GM12872 (cell line): ENCODE measurements around the gene ZFHX2.

Source experiments
- TF ChIP-seq, protein P1 (sequence below): IDR thresholded peaks from 3 replicates; pipeline ENCODE4 v1.5.1; 2011; ENCODE audit warnings: low read depth, mild to moderate bottlenecking, low read length, moderate library complexity; ENCODE audit not compliant: insufficient read depth

ZFHX2 gene

GRCh38 chr14:23520899-23521533 is 30.5 kb downstream of the ZFHX2 start:
- TF ChIP-seq, protein P1, sequence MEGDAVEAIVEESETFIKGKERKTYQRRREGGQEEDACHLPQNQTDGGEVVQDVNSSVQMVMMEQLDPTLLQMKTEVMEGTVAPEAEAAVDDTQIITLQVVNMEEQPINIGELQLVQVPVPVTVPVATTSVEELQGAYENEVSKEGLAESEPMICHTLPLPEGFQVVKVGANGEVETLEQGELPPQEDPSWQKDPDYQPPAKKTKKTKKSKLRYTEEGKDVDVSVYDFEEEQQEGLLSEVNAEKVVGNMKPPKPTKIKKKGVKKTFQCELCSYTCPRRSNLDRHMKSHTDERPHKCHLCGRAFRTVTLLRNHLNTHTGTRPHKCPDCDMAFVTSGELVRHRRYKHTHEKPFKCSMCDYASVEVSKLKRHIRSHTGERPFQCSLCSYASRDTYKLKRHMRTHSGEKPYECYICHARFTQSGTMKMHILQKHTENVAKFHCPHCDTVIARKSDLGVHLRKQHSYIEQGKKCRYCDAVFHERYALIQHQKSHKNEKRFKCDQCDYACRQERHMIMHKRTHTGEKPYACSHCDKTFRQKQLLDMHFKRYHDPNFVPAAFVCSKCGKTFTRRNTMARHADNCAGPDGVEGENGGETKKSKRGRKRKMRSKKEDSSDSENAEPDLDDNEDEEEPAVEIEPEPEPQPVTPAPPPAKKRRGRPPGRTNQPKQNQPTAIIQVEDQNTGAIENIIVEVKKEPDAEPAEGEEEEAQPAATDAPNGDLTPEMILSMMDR, result no peak

DNA sequence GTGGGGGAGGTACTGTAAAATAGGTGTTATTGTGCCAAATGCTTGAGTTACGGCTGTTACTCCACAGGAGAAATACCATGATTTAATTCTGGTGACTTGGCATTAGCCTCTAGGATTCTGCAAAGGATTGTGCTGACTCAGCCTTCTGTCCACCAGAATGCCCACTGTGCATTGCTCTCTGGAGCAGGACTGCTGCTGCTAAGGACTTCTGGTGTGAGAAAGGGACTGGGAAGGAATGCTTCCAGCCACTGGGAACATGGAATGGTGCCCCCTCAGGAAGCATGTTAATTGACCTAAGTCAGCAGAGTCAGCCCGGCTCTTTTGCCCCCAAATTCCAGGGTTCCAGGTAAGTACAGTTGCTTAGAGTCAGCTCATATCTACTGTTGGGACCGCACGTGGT is 32.9 kb downstream of the ZFHX2 start:
- TF ChIP-seq, protein P1, result no peak

DNA sequence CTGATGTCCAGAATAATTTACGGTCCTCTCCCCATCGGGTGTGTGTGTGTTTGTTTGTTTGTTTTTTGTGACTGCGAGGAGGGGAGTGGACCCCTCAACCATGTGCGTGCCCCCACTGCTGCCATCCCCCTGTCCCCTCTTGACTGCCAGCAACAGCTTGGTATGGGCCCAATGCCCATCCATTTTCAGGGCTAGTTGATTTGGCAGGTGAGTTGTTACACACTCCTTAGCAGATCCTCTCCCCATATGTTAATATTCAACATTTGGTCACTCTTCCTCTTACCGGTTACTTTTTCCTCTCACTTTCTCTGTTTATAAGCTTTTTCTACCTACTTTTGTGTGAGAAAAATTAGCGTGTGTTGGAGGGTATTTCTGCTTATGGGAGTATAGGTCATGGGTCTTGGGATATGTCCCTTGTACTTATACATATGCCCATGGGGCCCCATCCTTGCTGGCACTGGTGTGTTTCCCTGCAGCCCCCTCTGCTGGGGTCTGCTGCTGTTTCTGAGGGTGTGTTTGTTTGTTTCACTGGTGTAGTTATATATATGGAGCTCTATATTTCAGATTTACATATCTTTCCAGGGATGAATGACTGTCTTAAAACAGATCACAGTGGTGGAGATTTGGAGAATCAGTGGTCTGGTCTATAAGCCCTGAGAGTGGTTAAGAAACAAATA is 33.8 kb downstream of the ZFHX2 start:
- TF ChIP-seq, protein P1, result no peak

GRCh38 chr14:23514644-23514957 is 37.0 kb downstream of the ZFHX2 start:
- TF ChIP-seq, protein P1, result no peak

GRCh38 chr14:23513818-23514643 is 37.5 kb downstream of the ZFHX2 start:
- TF ChIP-seq, protein P1, result no peak

- TF ChIP-seq, protein P1, result no peak
Measured at GRCh38 chr14:23513005-23513817, 38.4 kb downstream of the ZFHX2 start.

- TF ChIP-seq, protein P1, result no peak
Measured at GRCh38 chr14:23512156-23512555, 39.4 kb downstream of the ZFHX2 start.
